Tibial nerve (tissue), 4 donors: ENCODE results near the gene FGFR3. TPM values are rescaled to one million over a fixed set of nuclear protein-coding genes. Genes with fewer than 3 reads are reported as not detected.

Experiments used
- DNase-seq, 2 donors: peaks; one replicate each; pipeline ENCODE4 v3.0.0-alpha.2; 2019; ENCODE audit warnings: low spot score in 2 of 2
- H3K27ac ChIP-seq, 4 donors: fragments of 200-600 bp; sonication (generic) in 3 of 4; one replicate each; pipeline ENCODE4 v1.5.1; 2017 to 2019; ENCODE audit warnings: mild to moderate bottlenecking in 1 of 4
- H3K27me3 ChIP-seq, 2 donors: fragments of 200-600 bp; sonication (generic) in 1 of 2; one replicate each; pipeline versions ENCODE4 v1.5.1 to v1.6.0; 2017 to 2019
- H3K36me3 ChIP-seq, 3 donors: fragments of 200-600 bp; sonication (generic); one replicate each; pipeline ENCODE4 v1.5.1; 2018 to 2019
- H3K4me1 ChIP-seq, 4 donors: fragments of 200-600 bp; sonication (generic) in 3 of 4; one replicate each; pipeline ENCODE4 v1.5.1; 2017 to 2019
- H3K4me3 ChIP-seq, 4 donors: fragments of 200-600 bp; sonication (generic) in 3 of 4; one replicate each; pipeline ENCODE4 v1.5.1; 2017 to 2019; ENCODE audit warnings: mild to moderate bottlenecking in 1 of 4, moderate library complexity in 1 of 4
- H3K9me3 ChIP-seq, 4 donors: fragments of 200-600 bp; sonication (generic) in 3 of 4; one replicate each; pipeline ENCODE4 v1.5.1; 2017 to 2019
- EP300 ChIP-seq, 2 donors: sonication (generic); formaldehyde crosslinking; IDR thresholded peaks; one replicate each; pipeline ENCODE4 v1.6.1; 2017; ENCODE audit warnings: antibody characterized with exemption in 2 of 2, mild to moderate bottlenecking in 1 of 2
- POLR2A ChIP-seq, 2 donors: fragments of 450-650 bp; IDR thresholded peaks; one replicate each; pipeline ENCODE4 v1.6.1; 2017; ENCODE audit warnings: antibody characterized with exemption in 2 of 2, mild to moderate bottlenecking in 2 of 2, moderate library complexity in 2 of 2
- WGBS, 2 donors: methylation state at CpG; one replicate each; pipeline ENCODE4 v1.1.5; 2018; 5-methylcytosine and 5-hydroxymethylcytosine counted together
- total RNA-seq, 4 donors: library from RNA; depleted of rRNA; stranded (reverse); fragments of >200 nt; gene quantifications; one replicate each; pipeline ENCODE4 v1.1.0, GENCODE V29; 2016
- TF ChIP-seq, protein P1 (sequence below), 5 experiments: fragments of 200-600 bp in 3 of 5; fragments of 450-650 bp in 2 of 5; sonication (generic) in 3 of 5; IDR thresholded peaks; one replicate each; pipeline ENCODE4 v1.5.1; 2016 to 2019; ENCODE audit warnings: antibody characterized with exemption in 5 of 5, mild to moderate bottlenecking in 3 of 5, moderate library complexity in 2 of 5

The FGFR3 gene
- total RNA-seq, 4 donors from 2014 or later = 2.7 to 11.2 (median 5.1) TPM

DNA sequence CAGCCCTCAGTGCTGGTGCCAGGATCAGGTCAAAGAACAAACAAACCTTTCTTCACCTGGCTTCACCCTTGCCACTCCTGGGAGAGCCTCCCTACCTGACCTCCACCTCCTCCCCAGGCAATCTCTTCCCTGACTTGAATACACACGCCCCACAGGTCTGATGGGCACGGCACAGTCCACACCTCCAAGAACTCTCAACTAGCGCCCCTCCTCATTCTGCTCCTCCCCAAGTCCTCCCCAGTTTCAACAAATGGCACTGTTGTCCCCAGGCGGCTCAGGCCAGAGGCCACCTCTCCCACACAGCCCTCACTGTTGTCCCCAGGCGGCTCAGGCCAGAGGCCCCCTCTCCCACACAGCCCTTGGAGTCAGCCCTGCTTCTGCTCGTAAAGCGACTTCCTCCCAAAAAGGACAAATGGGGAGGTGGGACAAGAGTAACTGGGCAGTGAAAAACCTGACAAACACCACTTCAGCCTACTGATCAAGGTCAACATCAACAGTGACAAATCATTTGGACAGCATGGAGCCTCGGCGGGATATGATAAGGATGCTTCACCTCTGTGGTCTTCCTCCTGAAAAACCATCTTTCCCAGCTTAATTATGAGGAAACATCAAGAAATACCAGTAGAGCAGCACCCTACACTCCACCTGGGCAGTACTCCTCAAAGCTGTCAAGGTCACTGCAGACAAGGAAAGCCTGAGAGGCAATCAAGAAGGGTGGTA is 60.0 kb downstream of the FGFR3 start:
- TF ChIP-seq EP300 (IDR thresholded peaks at IDR 0.05) = no peak
- TF ChIP-seq, protein P1, sequence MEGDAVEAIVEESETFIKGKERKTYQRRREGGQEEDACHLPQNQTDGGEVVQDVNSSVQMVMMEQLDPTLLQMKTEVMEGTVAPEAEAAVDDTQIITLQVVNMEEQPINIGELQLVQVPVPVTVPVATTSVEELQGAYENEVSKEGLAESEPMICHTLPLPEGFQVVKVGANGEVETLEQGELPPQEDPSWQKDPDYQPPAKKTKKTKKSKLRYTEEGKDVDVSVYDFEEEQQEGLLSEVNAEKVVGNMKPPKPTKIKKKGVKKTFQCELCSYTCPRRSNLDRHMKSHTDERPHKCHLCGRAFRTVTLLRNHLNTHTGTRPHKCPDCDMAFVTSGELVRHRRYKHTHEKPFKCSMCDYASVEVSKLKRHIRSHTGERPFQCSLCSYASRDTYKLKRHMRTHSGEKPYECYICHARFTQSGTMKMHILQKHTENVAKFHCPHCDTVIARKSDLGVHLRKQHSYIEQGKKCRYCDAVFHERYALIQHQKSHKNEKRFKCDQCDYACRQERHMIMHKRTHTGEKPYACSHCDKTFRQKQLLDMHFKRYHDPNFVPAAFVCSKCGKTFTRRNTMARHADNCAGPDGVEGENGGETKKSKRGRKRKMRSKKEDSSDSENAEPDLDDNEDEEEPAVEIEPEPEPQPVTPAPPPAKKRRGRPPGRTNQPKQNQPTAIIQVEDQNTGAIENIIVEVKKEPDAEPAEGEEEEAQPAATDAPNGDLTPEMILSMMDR (IDR thresholded peaks at IDR 0.05) = no peak
- TF ChIP-seq POLR2A (IDR thresholded peaks at IDR 0.05) = no peak
- no peak overlapping the region for H3K4me3 ChIP-seq
- H3K27ac ChIP-seq = peak overlapping the region in 3 of 4 donors; percentile 46 to 73 (median 60)
- peaks cover 0 to 5% (median 0%) of the 10 kb centered on the region in 3 donors for H3K36me3 ChIP-seq
- peaks cover 0 to 76% (median 38%) of the 10 kb centered on the region in 4 donors for H3K4me1 ChIP-seq
- 53 to 65% methylated on average over 9 of the region's 9 CpGs for WGBS, 2 donors
- no peak for DNase-seq
- H3K9me3 ChIP-seq = no peaks in the 10 kb centered on the region
- H3K27me3 ChIP-seq = no peaks in the 10 kb centered on the region

DNA sequence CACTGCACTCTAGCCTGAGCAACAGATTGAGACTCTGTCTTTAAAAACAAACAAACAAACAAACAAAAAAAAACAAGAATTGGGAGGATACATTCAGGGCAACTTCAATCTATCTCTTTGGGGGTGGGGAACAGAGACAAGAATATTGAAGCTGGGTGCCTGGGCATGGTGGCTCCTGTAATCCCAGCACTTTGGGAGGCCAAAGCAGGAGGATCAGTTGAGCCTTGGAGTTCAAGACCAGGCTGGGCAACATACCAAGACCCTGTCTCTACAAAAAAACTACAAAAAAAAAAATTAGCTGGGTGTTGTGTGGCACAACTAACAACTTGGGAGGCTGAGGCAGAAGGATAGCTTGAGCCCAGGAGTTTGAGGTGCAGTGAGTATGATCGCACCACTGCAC is 61.7 kb downstream of the FGFR3 start:
- Histone ChIP-seq H3K4me3 (peak overlapping the region; percentile 64 to 88 (median 82)), H3K27me3 (no peaks in the 10 kb centered on the region), H3K4me1 (peaks cover 0 to 70% (median 38%) of the 10 kb centered on the region in 4 donors), H3K36me3 (no peaks in the 10 kb centered on the region), H3K9me3 (no peaks in the 10 kb centered on the region), H3K27ac (peak overlapping the region in 3 of 4 donors; percentile 85 to 90 (median 87))
- no peak for DNase-seq
- TF ChIP-seq, protein P1 (IDR thresholded peaks at IDR 0.05) = no peak
- no peak for TF ChIP-seq EP300 (IDR thresholded peaks at IDR 0.05)
- no peak for TF ChIP-seq POLR2A (IDR thresholded peaks at IDR 0.05)
- WGBS, 2 donors = 74 to 78% methylated on average over 1 of the region's 1 CpG

DNA sequence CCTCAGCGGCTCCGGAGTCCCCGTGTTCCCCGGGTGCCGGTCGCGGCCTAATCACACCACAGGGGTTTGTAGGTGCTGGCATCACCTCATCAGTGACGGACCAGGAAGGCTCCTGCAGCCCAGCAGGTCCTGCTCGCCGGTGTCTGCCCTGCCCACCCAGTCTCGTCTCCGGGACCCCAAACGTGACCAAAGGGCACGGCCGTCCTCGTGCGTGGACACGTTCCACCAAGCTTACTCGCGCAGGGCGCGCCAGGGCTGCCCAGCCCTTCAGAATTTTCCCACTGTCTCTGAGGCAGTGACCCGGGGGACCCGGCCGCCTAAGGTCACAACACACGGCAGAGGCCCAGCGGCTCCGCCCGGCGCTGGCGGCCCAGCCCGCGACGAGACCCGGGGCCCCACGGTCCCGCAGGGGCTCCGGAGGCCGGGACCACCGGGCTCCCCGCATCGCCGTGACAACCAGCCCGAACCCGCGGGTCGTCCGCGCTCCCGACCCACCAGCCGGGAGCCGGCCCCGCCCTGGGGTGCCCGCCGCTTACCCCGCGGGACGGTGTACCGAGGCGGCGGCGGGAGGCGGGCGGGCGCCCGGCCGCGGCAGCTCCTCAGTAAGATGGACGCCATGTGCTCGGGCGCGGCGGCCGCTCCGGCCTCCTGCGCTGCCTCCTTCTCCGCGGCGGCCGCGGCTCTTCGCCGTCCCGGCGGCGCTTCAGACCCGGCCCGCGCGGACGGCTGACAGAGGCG is 62.4 kb downstream of the FGFR3 start:
- H3K4me1 ChIP-seq = peaks cover 0 to 64% (median 38%) of the 10 kb centered on the region in 4 donors
- peak overlapping the region; percentile 64 to 88 (median 82) for H3K4me3 ChIP-seq
- H3K27me3 ChIP-seq = no peaks in the 10 kb centered on the region
- H3K36me3 ChIP-seq = no peaks in the 10 kb centered on the region
- H3K27ac ChIP-seq = peak overlapping the region; percentile 55 to 90 (median 86)
- no peaks in the 10 kb centered on the region for H3K9me3 ChIP-seq
- WGBS, 2 donors = 0% methylated on average over 32 to 43 of the region's 92 CpGs
- no peak for DNase-seq
- TF ChIP-seq, protein P1 (IDR thresholded peaks at IDR 0.05) = no peak
- TF ChIP-seq POLR2A (IDR thresholded peaks at IDR 0.05) (no peak), EP300 (IDR thresholded peaks at IDR 0.05) (no peak)

DNA sequence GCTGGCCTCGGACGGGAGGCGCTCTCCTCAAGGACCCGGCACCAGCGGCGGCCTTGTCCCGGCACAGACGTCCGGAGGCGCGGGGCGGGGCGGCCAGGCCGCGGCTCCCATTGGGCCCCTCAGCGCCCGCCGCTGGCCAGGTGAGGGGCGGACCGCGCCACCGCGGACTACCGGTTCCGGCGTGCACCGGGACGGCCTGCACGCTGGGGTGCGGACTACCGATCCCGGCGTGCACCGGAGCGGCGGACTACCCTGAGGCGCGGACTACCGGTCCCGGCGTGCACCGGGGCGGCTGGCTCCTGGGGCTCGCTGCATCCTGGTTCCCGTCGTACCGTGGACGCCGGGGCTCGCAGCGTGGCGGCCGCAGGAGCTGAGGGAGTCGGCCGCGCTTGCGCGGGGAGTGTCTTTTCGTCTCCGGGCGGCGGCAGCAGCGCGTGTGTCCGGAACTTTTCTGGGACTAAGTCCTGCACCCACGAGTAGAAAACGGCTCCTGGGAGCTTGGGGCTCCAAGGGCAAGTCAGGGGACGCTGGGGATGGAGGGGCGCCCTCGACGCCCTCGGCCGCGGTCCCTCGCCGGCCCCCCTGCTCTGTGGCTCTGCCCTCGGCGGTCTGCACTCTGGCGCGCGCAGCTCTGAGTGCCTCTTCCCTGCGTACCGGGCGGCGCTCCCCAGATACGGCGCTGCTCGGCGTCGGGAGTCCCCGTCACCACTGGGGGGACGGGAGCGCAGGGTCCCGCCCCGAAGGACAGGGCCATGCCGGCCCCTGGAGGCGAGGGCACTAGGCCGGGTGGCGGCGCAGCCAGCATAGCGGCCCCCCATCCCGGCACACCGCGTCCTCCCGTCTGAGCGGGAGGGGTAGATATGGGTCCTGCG is 63.2 kb downstream of the FGFR3 start, which contains the start of gene LETM1:
Gene LETM1 (minus strand): TSS at position 86 of the 872 bp plus-strand sequence. CDS start 206 bp downstream, outside the sequence.
- Histone ChIP-seq H3K27me3 (no peaks in the 10 kb centered on the region), H3K4me3 (peak within 1 kb of the TSS; percentile 64 to 88 (median 82)), H3K4me1 (peaks cover 0 to 56% (median 36%) of the 10 kb centered on the region in 4 donors), H3K36me3 (no peaks in the 10 kb centered on the region), H3K9me3 (no peaks in the 10 kb centered on the region), H3K27ac (peak within 1 kb of the TSS; percentile 55 to 90 (median 86))
- peak; percentile 36 to 74 for TF ChIP-seq POLR2A (IDR thresholded peaks at IDR 0.05)
- TF ChIP-seq, protein P1 (IDR thresholded peaks at IDR 0.05) = peak in 2 of 5 experiments; percentile 5 to 39
- TF ChIP-seq EP300 (IDR thresholded peaks at IDR 0.05) = peak in 1 of 2 donors; percentile 89
- DNase-seq = peak; percentile 83 to 85
- WGBS, 2 donors = 0% methylated on average over 28 to 60 of the region's 107 CpGs
